ENCODE data around the gene ARHGAP30.

GRCh38 chr1:161072751-161073449 is 3.2 kb upstream of the ARHGAP30 start:
- TF ChIP-seq CTCF (IDR thresholded peaks at IDR 0.05) (no peak), EP300 (IDR thresholded peaks at IDR 0.05) (no peak), POLR2A (IDR thresholded peaks at IDR 0.05) (no peak)
